ENCODE results near the gene ZACN.

Gene ZACN

GRCh38 chr17:76103274-76104139 lies 24.5 kb downstream of the ZACN start, which contains the start of gene EXOC7:
Gene EXOC7, minus strand, starts transcription at chr17:76103787. Its CDS starts 95 bp downstream, at chr17:76103692.
- DNase-seq (ENCODE audit: low read depth) = peak; percentile 88

- no peak for DNase-seq (ENCODE audit: low read depth)
Observed at GRCh38 chr17:76104140-76104895, 25.3 kb downstream of the ZACN start.

GRCh38 chr17:76104896-76105231 lies 25.9 kb downstream of the ZACN start:
- no peak for DNase-seq (ENCODE audit: low read depth)

- no peak for DNase-seq (ENCODE audit: low read depth)
Observed at GRCh38 chr17:76106703-76107102, 27.7 kb downstream of the ZACN start.

GRCh38 chr17:76107509-76107908 lies 28.5 kb downstream of the ZACN start:
- DNase-seq (ENCODE audit: low read depth) = no peak

- DNase-seq (ENCODE audit: low read depth) = no peak
Observed at GRCh38 chr17:76111956-76112355, 33.0 kb downstream of the ZACN start.

DNA sequence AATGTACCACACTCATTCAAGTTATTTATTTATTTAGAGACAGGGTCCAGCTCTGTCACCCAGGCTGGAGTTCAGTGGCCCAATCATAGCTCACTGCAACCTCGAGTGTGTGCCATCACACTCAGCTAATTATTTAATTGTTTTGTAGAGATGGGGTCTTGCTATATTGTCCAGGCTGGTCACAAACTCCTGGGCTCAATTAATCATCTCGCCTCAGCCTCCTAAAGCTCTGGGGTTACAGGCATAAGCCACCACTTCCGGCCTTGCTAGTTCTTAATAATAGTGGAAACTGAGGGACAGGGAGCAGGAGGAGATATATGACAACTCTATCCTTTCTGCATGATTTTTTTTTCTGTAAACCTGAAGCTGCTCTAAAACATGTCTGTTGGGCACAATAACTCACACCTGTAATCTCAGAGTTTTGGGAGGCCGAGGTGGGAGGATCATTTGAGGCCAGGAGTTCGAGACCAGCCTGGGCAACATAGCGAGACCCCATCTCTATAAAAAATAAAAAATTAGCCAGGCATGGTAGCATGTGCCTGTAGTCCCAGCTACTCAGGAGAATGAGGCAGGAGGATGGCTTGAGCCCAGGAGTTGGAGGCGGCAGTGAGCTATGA lies 36.3 kb downstream of the ZACN start:
- no peak for DNase-seq (ENCODE audit: low read depth)

DNA sequence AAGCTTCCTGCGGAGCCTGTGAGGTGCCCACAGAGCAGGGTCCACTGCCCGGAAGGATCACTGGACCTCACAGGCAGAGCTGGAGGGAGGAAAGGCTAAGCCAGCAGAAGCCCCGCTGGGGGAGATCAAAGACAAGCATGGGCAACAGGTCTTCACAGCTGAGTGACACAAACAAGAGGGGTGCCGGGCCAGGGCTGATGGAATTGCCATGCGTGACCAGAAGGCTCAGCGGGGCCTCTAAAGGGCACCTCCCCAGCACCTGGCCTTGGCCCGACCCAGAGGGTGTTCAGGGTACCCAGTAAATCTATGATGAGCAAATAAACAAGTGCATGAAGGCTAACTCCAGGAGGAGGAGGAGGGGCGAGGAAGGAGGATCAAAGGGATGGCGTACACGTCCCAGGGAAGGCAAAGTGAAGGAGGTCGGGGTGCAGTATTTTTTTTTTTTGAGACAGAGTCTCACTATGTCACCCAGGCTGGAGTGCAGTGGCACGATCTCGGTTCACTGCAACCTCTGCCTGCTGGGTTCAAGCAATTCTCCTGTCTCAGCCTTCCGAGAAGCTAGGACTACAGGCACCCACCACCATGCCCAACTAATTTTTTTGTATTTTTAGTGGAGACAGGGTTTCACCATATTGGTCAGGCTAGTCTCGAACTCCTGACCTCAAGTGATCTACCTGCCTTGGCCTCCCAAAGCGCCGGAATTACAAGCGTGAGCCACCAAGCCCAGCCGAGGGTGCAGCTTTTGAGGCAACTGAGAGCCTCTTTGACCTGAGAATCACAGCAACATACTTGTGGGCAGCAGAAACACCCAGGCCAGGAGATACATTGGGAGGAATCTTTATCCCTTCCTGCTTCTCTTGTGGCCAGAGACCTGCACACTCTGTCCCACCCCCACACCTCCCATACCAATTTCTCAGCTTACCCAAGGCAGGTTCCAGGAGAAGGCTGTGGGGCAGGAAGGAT lies 40.7 kb downstream of the ZACN start:
- no peak for DNase-seq (ENCODE audit: low read depth)

DNA sequence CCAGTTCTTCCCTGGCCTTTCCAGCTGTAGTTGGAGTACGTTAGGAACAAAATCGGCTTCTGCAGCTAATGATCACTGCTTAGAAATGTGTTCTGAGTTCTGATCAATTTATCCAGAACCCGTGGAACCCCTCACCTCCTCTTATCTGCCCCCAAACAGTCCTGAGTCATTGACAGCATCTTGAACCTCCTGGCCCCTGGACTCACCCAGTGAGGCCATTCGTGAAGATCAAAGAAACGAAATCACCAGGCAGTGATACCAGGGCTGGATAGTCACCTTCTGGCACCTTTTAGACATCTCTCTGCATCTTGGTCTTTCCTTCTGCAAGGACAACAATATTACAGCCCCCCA lies 41.7 kb downstream of the ZACN start:
- DNase-seq (ENCODE audit: low read depth) = no peak

GRCh38 chr17:76121932-76122430 lies 43.0 kb downstream of the ZACN start:
- no peak for DNase-seq (ENCODE audit: low read depth)

DNA sequence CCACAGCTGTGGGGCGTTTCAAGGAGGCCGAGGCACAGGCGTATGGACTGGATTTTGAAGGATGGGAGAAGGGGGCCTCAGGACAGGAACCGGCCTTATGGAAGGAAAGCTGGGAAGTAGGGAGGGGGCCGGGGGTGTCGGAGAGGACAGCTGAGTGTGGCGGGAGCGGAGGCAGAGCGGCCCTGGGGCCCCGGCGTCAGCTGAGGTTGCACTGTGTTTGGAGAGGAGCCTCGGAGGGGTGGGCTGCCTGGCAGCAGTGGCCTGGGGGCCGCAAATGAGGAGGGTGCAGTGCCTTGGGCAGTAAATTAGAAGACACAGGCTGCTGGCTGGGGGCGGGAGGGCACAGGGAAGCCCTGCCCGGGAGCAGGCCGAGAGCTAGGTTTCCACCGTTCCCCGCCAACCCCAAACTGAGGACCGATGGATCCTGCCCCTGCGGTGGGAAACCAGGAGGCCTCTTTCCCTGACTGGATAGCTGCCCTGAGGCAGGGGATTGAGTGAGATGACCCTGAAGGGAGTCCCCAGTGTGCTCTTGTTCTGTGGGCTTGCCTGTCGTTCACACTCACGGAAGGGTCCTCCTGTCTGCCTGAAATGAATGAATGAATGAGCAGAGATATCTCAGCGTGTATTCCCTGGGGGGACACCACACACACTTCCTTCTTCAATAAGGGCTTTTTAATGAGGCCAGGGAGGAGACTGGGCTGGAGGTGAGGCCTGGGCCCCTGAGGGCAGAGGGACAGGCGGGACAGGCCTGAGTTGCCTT lies 43.6 kb downstream of the ZACN start:
- DNase-seq (ENCODE audit: low read depth) = no peak

DNA sequence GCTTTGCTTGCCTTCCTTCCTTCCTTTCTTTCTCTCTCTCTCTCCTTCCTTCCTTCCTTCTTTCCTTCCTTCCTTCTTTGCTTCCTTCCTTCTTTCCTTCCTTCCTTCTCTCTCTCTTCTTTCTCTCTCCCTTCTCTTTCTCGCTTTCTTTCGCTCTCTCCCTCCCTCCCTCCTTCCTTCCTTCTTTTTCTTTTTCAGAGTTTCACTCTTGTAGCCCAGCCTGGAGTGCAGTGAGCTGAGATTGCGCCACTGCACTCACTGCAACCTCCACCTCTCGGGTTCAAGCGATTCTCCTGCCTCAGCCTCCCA lies 44.2 kb downstream of the ZACN start:
- DNase-seq (ENCODE audit: low read depth) = no peak

GRCh38 chr17:76123749-76124581 lies 45.0 kb downstream of the ZACN start:
- no peak for DNase-seq (ENCODE audit: low read depth)

DNA sequence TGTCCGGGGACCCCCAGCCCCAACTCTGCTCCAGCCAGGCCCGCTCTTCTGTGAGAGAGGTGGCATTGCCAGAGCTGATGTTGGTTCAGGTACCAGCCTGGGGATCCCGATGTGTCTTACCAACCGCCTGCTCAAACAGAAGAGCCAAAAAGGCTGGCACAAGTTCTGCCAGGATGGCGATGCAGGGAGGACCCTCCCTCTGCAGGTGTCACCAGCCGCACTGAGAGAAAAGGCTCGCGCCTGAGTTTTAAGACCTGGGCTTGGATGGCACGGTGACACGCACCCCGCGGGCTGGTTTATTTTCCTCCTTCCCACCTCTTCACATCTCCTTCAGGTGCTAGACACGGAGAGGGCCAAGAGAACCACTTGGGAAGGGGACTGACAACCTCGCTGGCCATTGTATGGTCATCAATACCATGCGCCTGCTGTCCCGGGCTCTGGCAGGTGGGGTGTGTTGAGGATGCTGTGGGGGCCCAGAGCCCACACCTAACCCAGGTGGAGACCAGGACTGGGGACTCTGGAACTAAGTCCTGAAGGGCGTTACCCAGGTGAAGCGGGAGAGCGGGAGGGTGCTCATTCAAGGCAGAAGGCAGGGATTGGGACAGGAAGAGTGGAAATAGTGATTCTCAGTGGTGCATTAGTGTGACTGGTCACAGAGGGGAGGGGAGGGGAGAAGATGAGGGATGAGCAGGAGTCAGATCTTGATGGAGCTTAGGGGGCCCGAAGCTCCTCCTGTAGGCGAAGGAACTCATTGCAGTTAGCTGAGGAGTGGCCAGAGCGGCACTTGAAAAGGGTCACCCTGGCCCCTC lies 45.8 kb downstream of the ZACN start:
- DNase-seq (ENCODE audit: low read depth) = no peak

- DNase-seq (ENCODE audit: low read depth) = no peak
Observed at GRCh38 chr17:76125391-76125675, 46.4 kb downstream of the ZACN start.

- DNase-seq (ENCODE audit: low read depth) = no peak
Observed at GRCh38 chr17:76125922-76126321, 46.9 kb downstream of the ZACN start.

DNA sequence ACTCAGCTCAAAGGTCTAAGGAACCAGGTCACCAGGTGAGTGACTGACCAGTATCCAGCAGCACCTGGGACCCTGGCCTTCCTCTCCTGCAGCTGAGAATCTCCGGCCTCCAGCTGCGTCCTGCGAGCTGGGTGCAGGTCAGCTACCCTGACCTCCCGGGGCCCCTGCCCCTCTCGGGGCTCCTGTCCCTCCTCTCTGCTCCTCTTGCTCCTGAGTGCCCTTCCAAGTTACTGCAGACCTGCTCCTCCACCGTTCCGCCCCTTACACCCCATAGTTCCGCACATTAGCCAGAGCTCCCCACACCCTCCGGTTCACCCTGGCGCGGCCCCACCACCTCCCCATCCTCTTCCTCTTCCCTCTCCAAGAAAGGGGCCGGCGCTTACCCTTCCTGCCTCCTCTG lies 51.5 kb downstream of the ZACN start:
- DNase-seq (ENCODE audit: low read depth) = no peak

GRCh38 chr17:76131051-76131691 lies 52.2 kb downstream of the ZACN start:
- DNase-seq (ENCODE audit: low read depth) = no peak
